ENCODE results near the gene POU6F1. TPM values are rescaled to one million over a fixed set of nuclear protein-coding genes. Genes with fewer than 3 reads are reported as not detected.

Gene POU6F1
- polyA plus RNA-seq, 3 donors, result 0.65 to 5.2 TPM; not detected in 1

DNA sequence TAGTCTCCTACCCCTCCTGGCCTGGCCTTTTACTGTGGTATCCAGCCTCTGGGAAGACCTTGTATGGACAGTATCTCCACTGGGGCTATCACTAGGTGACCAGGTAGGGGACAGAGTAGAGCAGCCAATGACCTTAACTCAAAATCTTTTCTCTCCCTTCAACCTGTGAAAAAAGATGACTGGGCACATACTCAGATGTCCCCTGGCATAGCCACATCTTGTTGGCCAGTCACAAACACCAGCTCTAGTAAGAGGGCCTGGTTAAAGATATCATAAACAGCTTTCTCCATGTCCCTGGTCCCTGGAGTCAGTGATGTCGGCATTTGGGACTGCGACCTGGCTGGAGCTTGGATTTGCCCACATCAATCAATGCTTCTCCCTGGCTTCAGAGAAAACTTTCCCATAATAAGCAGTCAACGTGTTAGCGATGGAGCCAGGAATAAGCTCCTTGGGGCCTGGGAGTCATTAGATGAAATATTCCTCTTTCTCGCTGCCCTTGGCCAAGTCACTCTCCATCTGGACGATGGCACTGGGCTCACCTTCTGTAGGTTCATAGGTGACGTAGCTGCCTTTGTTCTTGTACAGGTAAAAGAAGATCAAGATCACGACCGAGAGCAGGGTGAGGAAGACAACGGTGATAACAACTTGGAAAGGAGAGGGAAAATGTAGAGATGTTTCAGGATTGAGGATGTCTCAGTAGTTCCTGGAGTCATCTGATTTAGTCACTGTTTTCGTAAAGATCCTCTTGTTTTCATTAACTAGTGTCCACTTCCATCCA, 27.8 kb upstream of the POU6F1 start:
- Mint-ChIP-seq H3K4me1 (peaks cover 77% of the 10 kb centered on the region), H3K36me3 (peaks cover 37 to 57% of the 10 kb centered on the region in 2 donors), H3K27ac (peak overlapping the region; percentile 90 to 98 (median 97)), H3K27me3 (ENCODE audit: low read depth in 3 of 3) (peaks cover 0 to 2% (median 0%) of the 10 kb centered on the region in 3 donors), H3K9me3 (peaks cover 0 to 6% (median 0%) of the 10 kb centered on the region in 7 donors), H3K4me3 (peak overlapping the region; percentile 39 to 77)
- intact Hi-C loops (cut with micrococcal nuclease), result loop anchor here in 1 of 2 donors (10.0 kb wide), 3 partner anchors 71 to 201 kb away; partner anchors contain the start of genes CSRNP2, LETMD1 and TFCP2
- peaks cover 20 to 24% of the 10 kb centered on the region in 2 donors for H3K36me3 ChIP-seq (replicated peaks in 1 of 2; ENCODE audit: control insufficient read depth in 1 of 2, insufficient read depth in 2 of 2, low read length in 2 of 2)
- WGBS (ENCODE audit: insufficient coverage), result 79% methylated on average over 11 of the region's 11 CpGs
- H4K20me1 ChIP-seq (ENCODE audit: insufficient read depth, low read length), result peaks cover under 1% of the 10 kb centered on the region
- H3K79me2 ChIP-seq (ENCODE audit: insufficient read depth, low read length), result peaks cover 29% of the 10 kb centered on the region
- H3K4me3 ChIP-seq (replicated peaks in 1 of 3; ENCODE audit: low read depth in 2 of 3, low read length in 3 of 3), result peak overlapping the region in 1 of 3 experiments; percentile 68
- peak overlapping the region; percentile 47 to 74 for H3K27ac ChIP-seq (ENCODE audit: low read depth in 1 of 2, low read length in 2 of 2)
- no peaks in the 10 kb centered on the region for H3K9me3 ChIP-seq (replicated peaks in 1 of 2; ENCODE audit: control insufficient read depth in 1 of 2, insufficient read depth in 1 of 2, low read length in 2 of 2)
- TF ChIP-seq, protein P1, sequence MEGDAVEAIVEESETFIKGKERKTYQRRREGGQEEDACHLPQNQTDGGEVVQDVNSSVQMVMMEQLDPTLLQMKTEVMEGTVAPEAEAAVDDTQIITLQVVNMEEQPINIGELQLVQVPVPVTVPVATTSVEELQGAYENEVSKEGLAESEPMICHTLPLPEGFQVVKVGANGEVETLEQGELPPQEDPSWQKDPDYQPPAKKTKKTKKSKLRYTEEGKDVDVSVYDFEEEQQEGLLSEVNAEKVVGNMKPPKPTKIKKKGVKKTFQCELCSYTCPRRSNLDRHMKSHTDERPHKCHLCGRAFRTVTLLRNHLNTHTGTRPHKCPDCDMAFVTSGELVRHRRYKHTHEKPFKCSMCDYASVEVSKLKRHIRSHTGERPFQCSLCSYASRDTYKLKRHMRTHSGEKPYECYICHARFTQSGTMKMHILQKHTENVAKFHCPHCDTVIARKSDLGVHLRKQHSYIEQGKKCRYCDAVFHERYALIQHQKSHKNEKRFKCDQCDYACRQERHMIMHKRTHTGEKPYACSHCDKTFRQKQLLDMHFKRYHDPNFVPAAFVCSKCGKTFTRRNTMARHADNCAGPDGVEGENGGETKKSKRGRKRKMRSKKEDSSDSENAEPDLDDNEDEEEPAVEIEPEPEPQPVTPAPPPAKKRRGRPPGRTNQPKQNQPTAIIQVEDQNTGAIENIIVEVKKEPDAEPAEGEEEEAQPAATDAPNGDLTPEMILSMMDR (IDR thresholded peaks at IDR 0.05), result no peak
- no peak for DNase-seq
- H2AFZ ChIP-seq (ENCODE audit: insufficient read depth, low read depth, low read length, poor library complexity, severe bottlenecking), result no peak overlapping the region
- peaks cover 93 to 95% of the 10 kb centered on the region in 2 donors for H3K4me1 ChIP-seq (ENCODE audit: control insufficient read depth in 1 of 2, insufficient read depth in 2 of 2, low read length in 2 of 2)
- H3K4me2 ChIP-seq (replicated peaks; ENCODE audit: extremely low read depth, low read length, poor library complexity, severe bottlenecking), result peak overlapping the region; percentile 76
- no peaks in the 10 kb centered on the region for H3K27me3 ChIP-seq (ENCODE audit: control insufficient read depth in 2 of 2, insufficient read depth in 2 of 2, low read length in 2 of 2)
- H3K9ac ChIP-seq (ENCODE audit: insufficient read depth, low read length, poor library complexity, severe bottlenecking), result no peak overlapping the region

DNA sequence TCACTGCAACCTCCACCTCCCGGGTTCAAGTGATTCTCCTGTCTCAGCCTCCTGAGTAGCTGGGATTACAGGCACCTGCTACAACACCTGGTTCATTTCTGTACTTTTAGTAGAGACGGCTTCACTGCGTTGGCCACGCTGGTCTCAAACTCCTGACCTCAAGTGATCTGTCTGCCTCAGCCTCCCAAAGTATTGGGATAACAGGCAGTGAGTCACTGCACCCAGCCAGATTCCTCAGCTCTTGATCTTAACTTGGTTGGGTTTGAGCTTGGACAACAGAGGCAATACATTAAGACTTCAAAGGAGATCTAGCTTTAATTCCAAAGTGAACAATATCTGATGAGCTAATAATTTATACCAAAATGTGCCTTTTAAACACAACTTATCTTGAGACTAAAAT, 26.4 kb upstream of the POU6F1 start:
- peaks cover 48 to 68% of the 10 kb centered on the region in 2 donors for H3K36me3 Mint-ChIP-seq
- TF ChIP-seq, protein P1 (IDR thresholded peaks at IDR 0.05), result no peak

More for the DNA sequence above, 26.4 kb upstream of the POU6F1 start:
- Histone ChIP-seq H3K79me2 (ENCODE audit: insufficient read depth, low read length) (peaks cover 43% of the 10 kb centered on the region), H3K36me3 (replicated peaks in 1 of 2; ENCODE audit: control insufficient read depth in 1 of 2, insufficient read depth in 2 of 2, low read length in 2 of 2) (peaks cover 28 to 33% of the 10 kb centered on the region in 2 donors), H3K9ac (ENCODE audit: insufficient read depth, low read length, poor library complexity, severe bottlenecking) (no peak overlapping the region), H3K27ac (ENCODE audit: low read depth in 1 of 2, low read length in 2 of 2) (no peak overlapping the region), H4K20me1 (ENCODE audit: insufficient read depth, low read length) (peaks cover 10% of the 10 kb centered on the region), H2AFZ (ENCODE audit: insufficient read depth, low read depth, low read length, poor library complexity, severe bottlenecking) (no peak overlapping the region), H3K4me3 (replicated peaks in 1 of 3; ENCODE audit: low read depth in 2 of 3, low read length in 3 of 3) (peak overlapping the region in 1 of 3 experiments; percentile 9), H3K9me3 (replicated peaks in 1 of 2; ENCODE audit: control insufficient read depth in 1 of 2, insufficient read depth in 1 of 2, low read length in 2 of 2) (no peaks in the 10 kb centered on the region), H3K4me2 (replicated peaks; ENCODE audit: extremely low read depth, low read length, poor library complexity, severe bottlenecking) (no peak overlapping the region), H3K4me1 (ENCODE audit: control insufficient read depth in 1 of 2, insufficient read depth in 2 of 2, low read length in 2 of 2) (peaks cover 94 to 99% of the 10 kb centered on the region in 2 donors), H3K27me3 (ENCODE audit: control insufficient read depth in 2 of 2, insufficient read depth in 2 of 2, low read length in 2 of 2) (no peaks in the 10 kb centered on the region)
- Mint-ChIP-seq H3K4me1 (peaks cover 84% of the 10 kb centered on the region), H3K4me3 (no peak overlapping the region), H3K27ac (peak overlapping the region in 5 of 7 donors; percentile 46 to 75 (median 51)), H3K27me3 (ENCODE audit: low read depth in 3 of 3) (peaks cover 0 to 4% (median 0%) of the 10 kb centered on the region in 3 donors), H3K9me3 (peaks cover 0 to 4% (median 0%) of the 10 kb centered on the region in 7 donors)
- DNase-seq, result no peak
- intact Hi-C loops (cut with micrococcal nuclease), result loop anchor here in 1 of 2 donors (10.0 kb wide), 3 partner anchors 69 to 199 kb away; partner anchors contain the start of genes CSRNP2, LETMD1 and TFCP2
- WGBS (ENCODE audit: insufficient coverage), result 84% methylated on average over 4 of the region's 4 CpGs

All from CD14-positive monocyte (primary cell).